K562 (cell line): ENCODE results near the gene CDC45. TPM values are rescaled to one million over a fixed set of nuclear protein-coding genes. Genes with fewer than 3 reads are reported as not detected.

ENCODE experiments used
- ATF1 ChIP-seq, 2 experiments: fragments of 450-650 bp in 1 of 2; IDR thresholded peaks; 2 replicates each; pipeline ENCODE4 v1.6.1; 2016; ENCODE audit warnings: missing compliant biosample characterization in 1 of 2, missing genetic modification characterization in 1 of 2
- CREB1 ChIP-seq, 2 experiments: sonication (generic) in 1 of 2; formaldehyde crosslinking in 1 of 2; IDR thresholded peaks; 2 replicates each; pipeline versions ENCODE4 v1.6.1 to v1.8.0; 2012 to 2022; ENCODE audit warnings: inconsistent platforms in 1 of 2, mild to moderate bottlenecking in 1 of 2, missing genetic modification reagents in 1 of 2, moderate library complexity in 1 of 2
- ETV6 ChIP-seq, 3 experiments: fragments of 150-350 bp in 1 of 3; sonication (generic) in 1 of 3; formaldehyde crosslinking in 1 of 3; IDR thresholded peaks; 2 replicates each; pipeline versions ENCODE4 v1.6.1 to v1.8.0; 2014 to 2022; ENCODE audit warnings: borderline replicate concordance in 2 of 3, low read depth in 2 of 3, antibody characterized with exemption in 1 of 3, low read length in 1 of 3, mild to moderate bottlenecking in 1 of 3, missing genetic modification reagents in 1 of 3
- GATA2 ChIP-seq: sonication (generic); formaldehyde crosslinking; IDR thresholded peaks from 2 replicates; pipeline ENCODE4 v1.4.0; 2020; ENCODE audit warnings: mild to moderate bottlenecking, missing genetic modification reagents
- RBBP5 ChIP-seq: fragments of 200-600 bp; sonication (generic); IDR thresholded peaks from 2 replicates; pipeline ENCODE4 v1.6.1; 2012; ENCODE audit warnings: borderline replicate concordance, mild to moderate bottlenecking, low read length, control low read depth, inconsistent platforms; ENCODE audit not compliant: insufficient read depth, poor library complexity, severe bottlenecking
- ZKSCAN3 ChIP-seq: fragments of 250-450 bp; sonication (Bioruptor Pico); IDR thresholded peaks from 2 replicates; pipeline ENCODE4 v1.4.0; 2020
- ZNF253 ChIP-seq: fragments of 250-450 bp; sonication (Bioruptor Pico); conservative IDR thresholded peaks from 2 replicates; pipeline ENCODE4 v1.6.1; 2021; ENCODE audit warnings: mild to moderate bottlenecking
- polyA plus RNA-seq, 8 experiments: library from polyadenylated mRNA; depleted of rRNA in 4 of 8; stranded (reverse) in 5 of 8; unstranded in 3 of 8; fragments of >200 nt; fragmentation: Nextera tagmentation in 2 of 8; fragmentation: Illumina TruSeq in 1 of 8; extraction: Ambion mirVana in 2 of 8; extraction: Trizol in 1 of 8; gene quantifications; 2 replicates each; pipeline versions ENCODE4 v1.2.1 to v1.2.3, GENCODE V29; 2011 to 2014; ENCODE audit warnings: inconsistent platforms in 1 of 8, missing spikeins in 1 of 8
- total RNA-seq, 7 experiments: library from RNA; depleted of rRNA in 6 of 7; stranded (reverse); fragments of >200 nt in 6 of 7; fragmentation: Illumina TruSeq in 2 of 7; extraction: Trizol in 2 of 7; gene quantifications; 2 replicates each; pipeline versions ENCODE4 v1.2.1 to v1.2.3, GENCODE V29; 2011 to 2021; ENCODE audit warnings: low replicate concordance in 1 of 7
- TF ChIP-seq, protein P1 (sequence below): sonication (generic); formaldehyde crosslinking; IDR thresholded peaks from 2 replicates; pipeline ENCODE4 v1.8.1; 2023; ENCODE audit warnings: missing genetic modification reagents, mild to moderate bottlenecking, borderline replicate concordance
- TF ChIP-seq, protein P2 (sequence below): fragments of 450-650 bp; IDR thresholded peaks from 2 replicates; pipeline ENCODE4 v1.7.1; 2018; ENCODE audit warnings: mild to moderate bottlenecking, low read depth; ENCODE audit not compliant: partially characterized antibody
- TF ChIP-seq, protein P3 (sequence below): fragments of 200-400 bp; formaldehyde crosslinking; IDR thresholded peaks from 2 replicates; pipeline ENCODE4 v1.6.1; 2017; ENCODE audit warnings: mild to moderate bottlenecking, low read depth, low read length, moderate library complexity

Gene CDC45
- total and polyA plus RNA-seq, 9 of the 15 experiments (the other 6 are each of a cell fraction or from before 2014, with no cell fraction given): 251 to 580 (median 410) TPM

DNA sequence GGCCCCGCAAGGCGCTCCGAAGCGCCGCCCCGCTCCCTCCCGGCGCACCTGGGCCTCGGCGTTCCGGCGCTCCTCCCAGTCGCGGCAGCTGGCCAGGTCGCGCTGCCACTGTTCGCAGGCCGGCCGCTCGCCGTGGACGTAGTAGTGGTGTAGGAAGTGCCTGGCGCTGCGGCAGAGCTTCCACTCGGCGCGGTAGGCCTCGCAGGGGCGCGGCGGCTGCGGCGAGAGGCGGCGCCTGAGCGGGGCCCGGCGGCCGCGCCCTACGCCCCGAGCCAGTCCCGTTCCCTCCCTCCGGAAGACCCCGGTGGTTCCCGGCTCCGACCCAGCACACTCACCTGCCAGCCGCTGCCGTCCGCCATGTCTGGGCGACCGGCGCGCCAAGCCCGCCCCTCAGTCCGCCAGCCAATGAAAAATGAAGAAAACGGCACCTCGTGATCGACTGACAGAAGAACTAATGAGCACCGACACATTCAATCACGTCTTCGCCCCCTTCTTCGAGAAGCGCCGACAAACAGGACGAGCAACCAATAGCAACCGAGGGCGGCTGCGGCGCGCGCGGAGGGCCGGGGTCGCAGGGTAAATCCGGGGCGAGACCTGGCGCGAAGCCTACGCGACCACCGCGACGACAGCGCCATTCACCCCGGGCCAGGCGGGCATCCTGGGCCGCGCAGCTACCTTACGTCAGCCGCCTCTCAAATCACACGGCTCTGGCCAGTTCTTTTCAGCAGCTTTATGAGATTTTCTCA lies 32.2 kb upstream of the CDC45 start, which contains the start of gene C22orf39 (continued):
- TF ChIP-seq CREB1 (IDR thresholded peaks at IDR 0.05): peak; percentile 86
- TF ChIP-seq CREB1 (CRISPR knock-in tag; IDR thresholded peaks at IDR 0.05): no peak
- TF ChIP-seq RBBP5: peak; percentile 100
- no peak for TF ChIP-seq GATA2 (CRISPR knock-in tag)
- peak; percentile 48 for TF ChIP-seq ATF1 (CRISPR knock-in tag; IDR thresholded peaks at IDR 0.05)
- TF ChIP-seq ATF1 (tag; IDR thresholded peaks at IDR 0.05): peak; percentile 98
- TF ChIP-seq, protein P1, sequence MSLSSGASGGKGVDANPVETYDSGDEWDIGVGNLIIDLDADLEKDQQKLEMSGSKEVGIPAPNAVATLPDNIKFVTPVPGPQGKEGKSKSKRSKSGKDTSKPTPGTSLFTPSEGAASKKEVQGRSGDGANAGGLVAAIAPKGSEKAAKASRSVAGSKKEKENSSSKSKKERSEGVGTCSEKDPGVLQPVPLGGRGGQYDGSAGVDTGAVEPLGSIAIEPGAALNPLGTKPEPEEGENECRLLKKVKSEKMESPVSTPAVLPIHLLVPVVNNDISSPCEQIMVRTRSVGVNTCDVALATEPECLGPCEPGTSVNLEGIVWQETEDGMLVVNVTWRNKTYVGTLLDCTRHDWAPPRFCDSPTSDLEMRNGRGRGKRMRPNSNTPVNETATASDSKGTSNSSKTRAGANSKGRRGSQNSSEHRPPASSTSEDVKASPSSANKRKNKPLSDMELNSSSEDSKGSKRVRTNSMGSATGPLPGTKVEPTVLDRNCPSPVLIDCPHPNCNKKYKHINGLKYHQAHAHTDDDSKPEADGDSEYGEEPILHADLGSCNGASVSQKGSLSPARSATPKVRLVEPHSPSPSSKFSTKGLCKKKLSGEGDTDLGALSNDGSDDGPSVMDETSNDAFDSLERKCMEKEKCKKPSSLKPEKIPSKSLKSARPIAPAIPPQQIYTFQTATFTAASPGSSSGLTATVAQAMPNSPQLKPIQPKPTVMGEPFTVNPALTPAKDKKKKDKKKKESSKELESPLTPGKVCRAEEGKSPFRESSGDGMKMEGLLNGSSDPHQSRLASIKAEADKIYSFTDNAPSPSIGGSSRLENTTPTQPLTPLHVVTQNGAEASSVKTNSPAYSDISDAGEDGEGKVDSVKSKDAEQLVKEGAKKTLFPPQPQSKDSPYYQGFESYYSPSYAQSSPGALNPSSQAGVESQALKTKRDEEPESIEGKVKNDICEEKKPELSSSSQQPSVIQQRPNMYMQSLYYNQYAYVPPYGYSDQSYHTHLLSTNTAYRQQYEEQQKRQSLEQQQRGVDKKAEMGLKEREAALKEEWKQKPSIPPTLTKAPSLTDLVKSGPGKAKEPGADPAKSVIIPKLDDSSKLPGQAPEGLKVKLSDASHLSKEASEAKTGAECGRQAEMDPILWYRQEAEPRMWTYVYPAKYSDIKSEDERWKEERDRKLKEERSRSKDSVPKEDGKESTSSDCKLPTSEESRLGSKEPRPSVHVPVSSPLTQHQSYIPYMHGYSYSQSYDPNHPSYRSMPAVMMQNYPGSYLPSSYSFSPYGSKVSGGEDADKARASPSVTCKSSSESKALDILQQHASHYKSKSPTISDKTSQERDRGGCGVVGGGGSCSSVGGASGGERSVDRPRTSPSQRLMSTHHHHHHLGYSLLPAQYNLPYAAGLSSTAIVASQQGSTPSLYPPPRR (CRISPR knock-in tag): no peak
- TF ChIP-seq, protein P2, sequence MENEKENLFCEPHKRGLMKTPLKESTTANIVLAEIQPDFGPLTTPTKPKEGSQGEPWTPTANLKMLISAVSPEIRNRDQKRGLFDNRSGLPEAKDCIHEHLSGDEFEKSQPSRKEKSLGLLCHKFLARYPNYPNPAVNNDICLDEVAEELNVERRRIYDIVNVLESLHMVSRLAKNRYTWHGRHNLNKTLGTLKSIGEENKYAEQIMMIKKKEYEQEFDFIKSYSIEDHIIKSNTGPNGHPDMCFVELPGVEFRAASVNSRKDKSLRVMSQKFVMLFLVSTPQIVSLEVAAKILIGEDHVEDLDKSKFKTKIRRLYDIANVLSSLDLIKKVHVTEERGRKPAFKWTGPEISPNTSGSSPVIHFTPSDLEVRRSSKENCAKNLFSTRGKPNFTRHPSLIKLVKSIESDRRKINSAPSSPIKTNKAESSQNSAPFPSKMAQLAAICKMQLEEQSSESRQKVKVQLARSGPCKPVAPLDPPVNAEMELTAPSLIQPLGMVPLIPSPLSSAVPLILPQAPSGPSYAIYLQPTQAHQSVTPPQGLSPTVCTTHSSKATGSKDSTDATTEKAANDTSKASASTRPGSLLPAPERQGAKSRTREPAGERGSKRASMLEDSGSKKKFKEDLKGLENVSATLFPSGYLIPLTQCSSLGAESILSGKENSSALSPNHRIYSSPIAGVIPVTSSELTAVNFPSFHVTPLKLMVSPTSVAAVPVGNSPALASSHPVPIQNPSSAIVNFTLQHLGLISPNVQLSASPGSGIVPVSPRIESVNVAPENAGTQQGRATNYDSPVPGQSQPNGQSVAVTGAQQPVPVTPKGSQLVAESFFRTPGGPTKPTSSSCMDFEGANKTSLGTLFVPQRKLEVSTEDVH: peak; percentile 86
- TF ChIP-seq ZNF253: no peak
- TF ChIP-seq, protein P3, sequence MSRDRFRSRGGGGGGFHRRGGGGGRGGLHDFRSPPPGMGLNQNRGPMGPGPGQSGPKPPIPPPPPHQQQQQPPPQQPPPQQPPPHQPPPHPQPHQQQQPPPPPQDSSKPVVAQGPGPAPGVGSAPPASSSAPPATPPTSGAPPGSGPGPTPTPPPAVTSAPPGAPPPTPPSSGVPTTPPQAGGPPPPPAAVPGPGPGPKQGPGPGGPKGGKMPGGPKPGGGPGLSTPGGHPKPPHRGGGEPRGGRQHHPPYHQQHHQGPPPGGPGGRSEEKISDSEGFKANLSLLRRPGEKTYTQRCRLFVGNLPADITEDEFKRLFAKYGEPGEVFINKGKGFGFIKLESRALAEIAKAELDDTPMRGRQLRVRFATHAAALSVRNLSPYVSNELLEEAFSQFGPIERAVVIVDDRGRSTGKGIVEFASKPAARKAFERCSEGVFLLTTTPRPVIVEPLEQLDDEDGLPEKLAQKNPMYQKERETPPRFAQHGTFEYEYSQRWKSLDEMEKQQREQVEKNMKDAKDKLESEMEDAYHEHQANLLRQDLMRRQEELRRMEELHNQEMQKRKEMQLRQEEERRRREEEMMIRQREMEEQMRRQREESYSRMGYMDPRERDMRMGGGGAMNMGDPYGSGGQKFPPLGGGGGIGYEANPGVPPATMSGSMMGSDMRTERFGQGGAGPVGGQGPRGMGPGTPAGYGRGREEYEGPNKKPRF: no peak
- no peak for TF ChIP-seq ZKSCAN3 (CRISPR knock-in tag)
- no peak for TF ChIP-seq ETV6 (IDR thresholded peaks at IDR 0.05; ENCODE audit: borderline replicate concordance in 1 of 2, low read depth in 2 of 2, low read length in 1 of 2)
- no peak for TF ChIP-seq ETV6 (CRISPR knock-in tag; IDR thresholded peaks at IDR 0.05; ENCODE audit: borderline replicate concordance)
